Activated gamma-delta T cell (primary cell): ENCODE measurements around the gene IQCH.

Experiments used
- DNase-seq: peaks from one replicate; lab custom pipeline; 2025; lab: John Stamatoyannopoulos, UW

IQCH gene

DNA sequence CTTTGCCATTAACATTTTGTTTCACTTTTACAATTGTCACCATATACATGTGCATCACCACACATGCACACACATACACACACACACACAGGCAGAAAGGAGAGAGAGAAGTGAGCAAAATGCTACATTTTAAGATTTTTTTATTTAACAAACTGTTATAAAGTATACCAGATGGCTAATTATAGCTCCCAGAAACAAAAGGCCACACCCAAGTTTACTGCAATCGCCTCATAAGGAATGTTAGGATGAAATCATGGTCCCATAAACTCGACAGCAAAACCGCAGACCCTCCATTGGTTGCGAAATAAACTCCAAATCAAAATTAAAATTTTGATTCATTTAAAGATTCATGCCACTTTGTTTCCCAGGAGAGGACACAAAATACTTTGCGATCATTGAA, 250.2 kb downstream of the IQCH start:
- DNase-seq = no peak

GRCh38 chr15:67505675-67506572, 251.3 kb downstream of the IQCH start:
- no peak for DNase-seq

- DNase-seq = no peak
These were observed 252.5 kb downstream of the IQCH start for GRCh38 chr15:67506775-67507747.

GRCh38 chr15:67508407-67508806, 253.8 kb downstream of the IQCH start:
- DNase-seq = no peak

- DNase-seq = no peak
These were observed 255.3 kb downstream of the IQCH start for GRCh38 chr15:67509918-67510317.

- no peak for DNase-seq
These were observed 256.1 kb downstream of the IQCH start for GRCh38 chr15:67510597-67511190.

GRCh38 chr15:67511606-67512005, 257.0 kb downstream of the IQCH start:
- DNase-seq = no peak

GRCh38 chr15:67512140-67512539, 257.6 kb downstream of the IQCH start:
- no peak for DNase-seq

DNA sequence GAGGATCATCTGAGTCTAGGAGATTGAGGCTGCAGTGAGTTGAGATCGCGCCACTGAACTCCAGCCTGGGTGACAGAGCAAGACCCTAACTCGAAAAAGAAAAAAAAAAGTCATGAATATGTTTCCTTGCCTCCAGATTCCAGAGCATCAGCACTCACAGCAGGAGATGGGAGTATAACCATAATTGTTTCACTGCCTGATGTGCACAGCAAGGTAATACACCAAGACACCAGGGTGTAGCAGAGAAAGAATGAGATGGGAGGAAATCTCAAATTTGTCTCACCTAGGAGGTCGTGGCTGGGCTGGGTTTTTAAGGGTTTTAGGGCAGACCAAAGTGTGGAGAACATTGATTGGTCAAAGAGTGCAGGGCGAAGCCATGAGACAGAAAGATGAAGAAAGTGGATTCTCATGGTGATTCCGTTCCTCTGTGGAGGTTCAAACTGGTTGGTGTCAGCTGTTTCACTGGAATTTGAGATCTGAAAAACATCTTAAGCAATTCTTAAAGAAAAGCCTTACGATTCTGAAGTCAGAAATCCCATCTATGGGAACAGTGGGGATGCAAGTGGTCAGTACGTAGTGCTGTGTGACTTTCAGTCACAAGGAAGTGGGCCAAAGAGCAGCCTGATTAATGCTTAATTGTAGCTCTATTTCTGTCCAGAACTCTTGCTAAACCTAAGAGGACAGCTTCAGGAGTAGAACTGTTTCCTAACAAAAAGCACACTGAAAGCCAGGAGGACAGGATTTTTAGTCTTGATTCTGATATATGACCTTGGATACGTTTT, 258.5 kb downstream of the IQCH start:
- no peak for DNase-seq

DNA sequence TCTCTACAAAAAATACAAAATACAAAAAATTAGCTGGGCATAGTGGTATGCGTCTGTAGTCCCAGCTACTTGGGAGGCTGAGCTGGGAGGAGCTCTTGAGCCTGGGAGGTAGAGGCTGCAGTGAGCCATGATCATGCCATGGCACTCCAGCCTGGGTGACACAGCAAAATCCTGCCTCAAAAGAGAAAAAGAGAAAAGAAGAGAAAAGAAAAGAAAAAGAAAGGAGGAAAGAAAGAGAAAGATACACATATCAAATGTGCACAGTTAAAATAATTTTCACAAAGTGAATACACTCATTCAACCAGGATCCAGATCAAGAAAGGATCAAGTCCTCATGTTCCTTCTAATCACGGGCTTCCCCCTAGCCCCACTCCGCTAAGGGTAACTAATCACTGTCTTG, 260.5 kb downstream of the IQCH start:
- DNase-seq = no peak

DNA sequence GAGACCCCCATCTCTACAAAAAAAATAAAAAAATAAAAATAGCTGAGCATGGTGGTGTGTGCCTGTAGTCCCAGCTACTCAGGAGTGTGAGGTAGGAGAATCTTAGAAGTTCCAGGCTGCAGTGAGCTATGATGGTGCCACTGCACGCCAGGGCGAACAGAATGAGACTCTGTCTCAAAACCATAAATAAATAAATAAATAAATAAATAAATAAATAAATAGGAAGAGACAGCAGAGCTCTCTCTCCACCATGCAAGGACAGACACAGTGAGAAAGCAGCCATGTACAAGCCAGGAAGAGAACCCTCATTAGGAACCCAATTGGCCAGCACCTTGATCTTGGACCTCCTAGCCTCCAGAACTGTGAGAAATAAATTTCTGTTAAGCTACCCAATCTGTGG, 261.0 kb downstream of the IQCH start:
- DNase-seq = no peak

DNA sequence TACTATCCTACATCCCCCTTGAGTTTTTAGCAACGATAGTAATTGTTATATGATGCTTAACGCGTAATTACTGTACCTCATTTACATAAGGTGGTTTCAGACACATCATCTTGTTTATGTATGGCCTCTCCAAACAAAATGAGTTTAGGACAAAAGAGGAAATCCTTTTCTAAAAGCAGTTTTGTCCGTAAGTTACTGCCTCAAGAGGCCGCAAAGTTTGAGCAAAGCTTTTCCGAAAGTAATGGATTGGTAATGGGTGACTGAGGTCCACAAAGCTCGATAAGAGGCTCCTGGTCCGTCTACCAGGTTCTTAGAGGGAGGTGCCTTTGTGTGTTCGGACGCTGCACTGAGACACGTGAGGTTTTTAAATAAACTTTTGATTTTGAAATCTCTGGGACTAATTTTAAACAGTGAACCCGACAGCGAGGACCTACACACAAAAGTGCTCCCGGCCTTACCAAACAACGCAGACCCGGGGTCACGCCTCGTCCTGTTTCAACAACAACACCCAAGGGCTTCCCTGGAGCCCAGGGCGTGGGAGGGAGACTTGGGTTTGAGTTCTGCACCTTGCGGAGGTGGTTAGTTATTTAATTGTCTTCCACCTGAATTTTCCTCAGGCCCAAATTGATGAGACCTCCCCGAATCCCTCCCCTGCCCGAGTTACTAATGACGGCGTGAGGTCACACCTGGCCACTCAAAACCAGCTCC, 265.9 kb downstream of the IQCH start:
- DNase-seq = no peak

DNA sequence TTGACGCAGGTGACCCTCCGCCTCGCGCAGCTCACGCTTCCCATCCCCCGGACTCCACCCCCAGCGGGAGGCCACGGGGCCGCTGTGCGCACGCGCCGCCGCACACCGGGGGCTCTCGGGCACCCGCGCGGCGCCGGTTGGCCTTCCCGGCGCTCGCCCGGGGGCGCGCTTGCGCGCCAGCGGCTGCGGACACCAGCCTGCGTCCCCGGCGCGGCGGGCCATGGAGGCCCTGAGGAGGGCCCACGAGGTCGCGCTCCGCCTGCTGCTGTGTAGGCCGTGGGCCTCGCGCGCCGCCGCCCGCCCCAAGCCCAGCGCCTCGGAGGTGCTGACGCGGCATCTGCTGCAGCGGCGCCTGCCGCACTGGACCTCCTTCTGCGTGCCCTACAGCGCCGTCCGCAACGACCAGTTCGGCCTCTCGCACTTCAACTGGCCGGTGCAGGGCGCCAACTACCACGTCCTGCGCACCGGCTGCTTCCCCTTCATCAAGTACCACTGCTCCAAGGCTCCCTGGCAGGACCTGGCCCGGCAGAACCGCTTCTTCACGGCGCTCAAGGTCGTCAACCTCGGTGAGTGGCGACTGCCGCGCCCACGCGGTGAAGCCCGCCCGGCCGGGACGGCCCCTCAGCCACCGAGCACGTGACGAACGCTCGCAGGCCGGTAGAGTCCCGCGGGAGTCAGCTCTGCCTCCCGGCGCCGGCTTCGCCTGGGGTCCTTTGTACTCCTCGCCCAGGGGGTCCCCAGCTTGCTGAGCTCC, 266.6 kb downstream of the IQCH start, which contains the start of gene C15orf61:
C15orf61 (plus strand) TSS at position 103 of the 754 bp plus-strand sequence; CDS start at position 221, 118 bp downstream.
- peak; percentile 81 for DNase-seq

DNA sequence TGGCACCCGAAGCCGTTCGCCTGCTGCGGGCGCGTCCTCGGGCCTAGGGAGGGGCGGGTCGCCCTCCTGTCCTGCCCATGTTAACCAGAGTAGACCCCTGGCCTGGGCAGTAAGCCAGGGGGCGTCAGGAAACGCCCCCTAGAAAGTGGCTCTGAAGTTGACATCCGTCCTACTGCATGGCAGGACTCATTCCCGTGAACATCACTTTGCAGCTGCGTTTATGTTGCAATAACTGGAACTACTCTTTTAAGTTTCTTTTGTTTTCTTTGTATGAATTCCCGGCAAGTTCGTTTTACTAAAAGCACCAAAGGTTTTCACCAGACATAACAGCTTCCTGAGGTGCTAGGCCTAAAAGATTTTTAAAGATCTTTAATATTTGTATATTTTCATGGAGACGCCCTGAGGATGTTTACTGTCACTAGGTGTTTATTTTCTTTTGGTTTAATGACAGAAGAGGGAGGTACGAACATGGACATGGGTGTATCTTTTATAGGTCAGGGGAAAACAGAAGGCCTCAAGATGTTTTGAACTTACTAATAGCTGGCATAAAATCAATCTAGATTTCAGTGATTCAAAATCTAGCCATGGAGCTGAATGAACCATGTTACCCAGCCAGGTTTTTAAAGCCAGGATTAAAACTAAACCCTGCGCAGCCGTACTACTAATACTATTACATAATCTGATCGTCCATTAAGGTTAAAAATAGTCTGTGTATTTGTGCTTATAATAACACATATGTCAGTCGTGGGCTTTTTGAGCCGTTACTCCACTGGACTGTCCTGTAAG, 267.4 kb downstream of the IQCH start:
- no peak for DNase-seq

DNA sequence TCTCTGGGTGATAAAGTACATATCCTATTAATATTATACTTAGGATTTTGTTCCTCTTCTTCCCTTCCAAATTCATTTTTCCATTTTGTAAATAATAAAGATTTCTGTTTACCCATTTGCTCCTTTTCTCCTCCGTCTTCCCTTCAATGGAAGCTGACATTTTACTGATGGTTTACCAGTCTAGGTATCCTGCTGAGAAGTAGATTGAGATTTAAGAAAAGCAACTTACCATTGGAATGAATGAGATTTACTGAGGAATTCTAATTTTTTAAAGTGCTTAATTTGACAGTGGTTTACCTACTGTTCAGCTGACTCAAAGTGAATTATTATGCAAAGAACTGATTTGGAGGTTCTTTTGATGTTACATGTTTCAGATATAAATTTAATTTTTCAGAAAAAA, 268.7 kb downstream of the IQCH start:
- no peak for DNase-seq

DNA sequence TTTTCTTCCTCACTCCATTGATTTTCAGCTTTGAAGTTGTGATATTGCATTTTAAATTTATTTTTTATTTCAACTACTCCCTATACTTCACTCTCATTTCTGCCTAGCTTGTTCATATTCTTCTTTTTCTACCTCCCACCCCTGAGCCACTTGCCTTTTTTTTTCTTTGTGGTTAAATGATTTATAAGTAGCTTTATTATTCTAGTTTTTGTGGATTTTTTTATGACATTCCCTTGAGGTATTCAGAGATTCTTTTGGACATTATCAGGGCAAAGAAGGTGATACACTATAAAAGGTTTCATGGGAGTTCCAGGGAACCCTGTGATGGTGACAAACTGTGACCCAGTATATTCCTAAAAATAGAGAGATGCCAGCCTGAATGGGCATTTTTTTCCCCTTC, 269.6 kb downstream of the IQCH start:
- no peak for DNase-seq

GRCh38 chr15:67528513-67528912, 273.9 kb downstream of the IQCH start:
- no peak for DNase-seq

GRCh38 chr15:67531379-67531914, 276.9 kb downstream of the IQCH start:
- no peak for DNase-seq

DNA sequence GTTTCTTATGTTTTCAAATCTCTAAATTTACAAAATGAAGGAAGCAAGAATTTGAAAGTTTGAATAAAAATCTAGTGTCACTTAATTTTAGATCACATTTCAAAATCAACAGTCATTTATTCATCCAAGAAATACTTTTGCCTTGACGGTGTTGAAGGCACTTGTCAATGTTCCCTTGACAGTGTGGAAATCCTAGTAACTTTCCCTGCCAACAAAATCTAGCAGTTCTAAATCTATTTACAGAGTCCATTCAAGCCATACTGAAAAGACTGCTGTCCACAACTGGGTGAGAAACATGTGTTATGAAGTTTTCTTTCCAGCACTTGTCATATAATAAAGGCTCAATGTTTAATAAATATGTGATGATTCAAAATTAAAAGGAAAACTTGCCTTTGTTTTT, 279.3 kb downstream of the IQCH start:
- DNase-seq = no peak
